ENCODE results near the gene TMCO1. TPM values are rescaled to one million over a fixed set of nuclear protein-coding genes. Genes with fewer than 3 reads are reported as not detected.
A peak's percentile ranks its signal among the peaks of the same experiment; 100 is the strongest.
"Not testable (repeated sequence)": the region's sequence is repeated elsewhere in the genome, so short reads cannot be mapped to it uniquely, and the experiment has no call there.

Gene TMCO1
- total RNA-seq, 2 donors from 2014 or later: 165 to 216 TPM

- ATAC-seq (peak; percentile 8), DNase-seq (no peak)
- intact Hi-C loops (cut with DNase I, micrococcal nuclease): loop anchor here in 1 of 2 donors (2.0 kb wide), 1 partner anchor 68 kb away; the partner anchor contains the start of gene MGST3
These were observed 70.0 kb downstream of the TMCO1 start for GRCh38 chr1:165698761-165699052.

DNA sequence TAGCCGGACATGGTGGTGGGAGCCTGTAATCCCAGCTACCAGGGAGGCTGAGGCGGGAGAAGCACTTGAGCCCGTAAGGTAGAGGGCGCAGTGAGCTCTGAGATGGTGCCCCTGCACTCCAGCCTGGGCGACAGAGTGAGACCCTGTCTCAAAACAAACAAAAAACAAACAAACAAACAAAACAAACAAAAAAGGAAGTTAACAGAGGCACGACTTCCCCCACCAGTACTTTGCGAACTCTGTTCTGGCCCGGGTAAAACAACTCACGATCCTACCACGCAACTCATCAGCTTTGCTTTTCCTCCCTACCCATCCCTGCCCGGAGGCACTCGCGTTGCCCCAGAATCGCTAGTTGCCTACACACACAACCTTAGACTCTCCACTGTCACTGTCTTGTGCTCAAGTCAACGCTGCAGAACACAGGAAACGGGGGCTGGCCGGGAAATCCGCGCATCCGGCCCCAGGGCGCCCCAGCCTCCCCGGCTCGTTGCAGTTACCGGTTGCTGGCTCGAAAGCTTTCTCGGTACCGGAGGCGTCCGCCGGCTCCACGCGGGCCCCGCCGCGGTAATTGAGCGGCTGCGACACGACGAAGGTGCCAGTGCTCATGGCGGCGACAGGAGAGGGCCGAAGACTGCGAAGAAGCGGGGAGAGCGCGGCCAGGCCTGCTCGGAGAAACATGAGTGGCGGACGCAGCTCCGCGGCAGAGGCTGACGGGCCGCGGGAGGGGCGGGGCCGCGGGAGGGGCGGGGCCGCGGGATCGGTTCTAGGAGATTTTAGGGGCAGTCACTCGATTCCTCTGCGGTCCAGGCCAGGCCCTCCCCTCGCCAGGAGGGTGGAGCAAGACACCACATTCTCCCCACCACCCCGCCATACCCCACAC, 70.5 kb downstream of the TMCO1 start, which contains the start of gene ALDH9A1:
Gene ALDH9A1, minus strand, starts transcription at position 682 of the 880 bp plus-strand sequence. Its CDS starts 4 bp downstream, at position 678.
- DNase-seq (peak; percentile 89 to 90), ATAC-seq (peak; percentile 95)
- intact Hi-C loops (cut with DNase I, micrococcal nuclease): loop anchor here in 1 of 2 donors (2.0 kb wide), 1 partner anchor 67 kb away; the partner anchor contains the start of gene MGST3

DNA sequence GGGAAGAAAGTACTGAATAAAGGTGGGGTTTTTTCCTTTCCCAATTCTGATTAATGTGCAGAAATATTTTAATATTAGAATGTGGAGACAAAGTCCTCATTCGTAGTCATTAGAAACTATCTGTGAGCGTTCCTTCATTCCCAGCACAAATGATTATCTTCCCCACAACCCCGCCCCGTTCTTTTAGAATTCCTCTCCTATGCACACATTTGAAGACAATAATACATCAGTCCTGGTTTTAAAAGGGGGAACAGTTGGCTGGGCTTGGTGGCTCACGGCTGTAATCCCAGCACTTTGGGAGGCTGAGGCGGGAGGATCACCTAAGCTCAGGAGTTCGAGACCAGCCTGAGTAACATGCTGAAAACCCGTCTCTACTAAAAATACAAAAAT, 71.2 kb downstream of the TMCO1 start:
- no peak for ATAC-seq
- no peak for DNase-seq
- intact Hi-C loops (cut with DNase I, micrococcal nuclease): no loop called here

GRCh38 chr1:165696625-165697100, 72.0 kb downstream of the TMCO1 start:
- intact Hi-C loops (cut with DNase I, micrococcal nuclease): no loop called here
- ATAC-seq (no peak), DNase-seq (no peak)

- DNase-seq (no peak), ATAC-seq (no peak)
- intact Hi-C loops (cut with DNase I, micrococcal nuclease): no loop called here
These were observed 73.6 kb downstream of the TMCO1 start for GRCh38 chr1:165695031-165695430.

DNA sequence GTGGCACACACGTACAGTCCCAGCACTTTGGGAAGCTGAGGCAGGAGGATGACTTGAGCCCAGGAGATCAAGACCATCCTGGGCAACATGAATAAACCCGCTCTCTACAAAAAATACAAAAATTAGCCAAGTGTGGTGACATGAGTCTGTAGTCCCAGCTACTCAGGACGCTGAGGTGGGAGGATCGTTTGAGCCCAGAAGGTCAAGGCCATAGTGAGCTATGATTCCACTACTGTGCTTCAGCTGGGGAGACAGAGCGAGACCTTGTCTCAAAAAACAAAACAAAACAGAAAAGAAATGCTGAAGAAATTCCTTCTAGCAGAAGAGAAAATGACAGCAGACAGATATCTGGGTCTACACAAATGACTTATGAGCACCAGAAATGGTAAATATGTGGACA, 80.6 kb downstream of the TMCO1 start:
- intact Hi-C loops (cut with DNase I, micrococcal nuclease): no loop called here
- ATAC-seq: no peak
- no peak for DNase-seq

DNA sequence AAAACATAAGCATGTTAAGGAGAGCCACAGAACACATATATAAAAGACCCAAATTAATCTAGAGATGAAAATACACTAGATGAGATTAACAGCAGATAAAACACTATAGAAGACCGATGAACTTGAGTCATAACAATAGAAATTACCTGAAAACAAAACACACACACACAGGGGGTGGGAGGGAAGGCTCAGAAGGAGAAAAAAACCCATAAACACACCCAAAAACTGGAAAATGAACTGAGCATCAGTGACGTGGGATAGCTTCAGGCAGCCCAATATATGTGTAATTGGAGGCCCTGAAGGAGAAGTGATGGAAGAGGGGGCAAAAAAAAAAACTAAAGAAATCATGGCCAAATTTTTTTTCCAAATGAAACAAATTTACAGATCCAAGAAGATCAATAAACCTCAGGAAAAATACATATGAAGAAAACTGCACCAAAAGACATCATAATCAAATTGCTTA, 81.7 kb downstream of the TMCO1 start:
- DNase-seq (no peak), ATAC-seq (no peak)
- intact Hi-C loops (cut with DNase I, micrococcal nuclease): no loop called here

GRCh38 chr1:165686121-165686970, 82.3 kb downstream of the TMCO1 start:
- ATAC-seq (no peak), DNase-seq (no peak)
- intact Hi-C loops (cut with DNase I, micrococcal nuclease): no loop called here

GRCh38 chr1:165683848-165684485, 84.7 kb downstream of the TMCO1 start:
- ATAC-seq (no peak), DNase-seq (no peak)
- intact Hi-C loops (cut with DNase I, micrococcal nuclease): no loop called here

DNA sequence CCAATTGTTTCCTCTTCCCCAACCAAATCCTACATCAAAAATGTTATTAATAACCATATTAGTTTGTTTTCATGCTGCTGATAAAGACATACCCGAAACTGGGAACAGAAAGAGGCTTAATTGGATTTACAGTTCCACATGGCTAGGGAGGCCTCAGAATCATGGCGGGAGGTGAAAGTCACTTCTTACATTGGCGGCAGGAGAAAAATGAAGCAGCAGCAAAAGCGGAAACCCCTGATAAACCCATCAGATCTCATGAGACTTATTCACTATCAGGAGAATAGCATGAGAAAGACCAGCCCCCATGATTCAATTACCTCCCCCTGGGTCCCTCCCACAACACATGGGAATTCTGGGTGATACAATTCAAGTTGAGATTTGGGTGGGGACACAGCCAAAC, 87.9 kb downstream of the TMCO1 start:
- intact Hi-C loops (cut with DNase I, micrococcal nuclease); ATAC-seq; DNase-seq: not testable (repeated sequence)

DNA sequence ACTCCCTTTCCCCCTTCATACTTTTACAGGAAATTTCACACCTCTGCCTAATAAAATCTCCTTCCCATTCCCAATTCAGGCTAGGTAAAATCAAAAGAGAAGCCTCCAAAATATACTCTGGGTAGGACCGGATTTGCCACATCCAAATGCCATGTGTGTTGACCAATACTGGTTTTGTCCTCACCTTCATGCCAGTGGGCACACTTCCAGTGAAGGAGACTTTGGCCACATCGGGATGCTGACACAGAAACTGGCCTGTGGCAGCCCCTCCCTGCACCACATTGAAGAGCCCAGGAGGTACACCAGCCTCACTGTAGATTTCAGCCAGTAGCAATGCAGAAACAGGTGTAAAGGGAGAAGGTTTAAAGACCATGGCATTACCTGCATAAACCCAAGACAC, 88.4 kb downstream of the TMCO1 start:
- ATAC-seq (no peak), DNase-seq (no peak)
- intact Hi-C loops (cut with DNase I, micrococcal nuclease): no loop called here

- intact Hi-C loops (cut with DNase I, micrococcal nuclease): no loop called here
- ATAC-seq (no peak), DNase-seq (no peak)
These were observed 89.2 kb downstream of the TMCO1 start for GRCh38 chr1:165679282-165680036.

GRCh38 chr1:165678509-165678908, 90.2 kb downstream of the TMCO1 start:
- ATAC-seq: no peak
- DNase-seq: no peak
- intact Hi-C loops (cut with DNase I, micrococcal nuclease): no loop called here

Other genes with a start within 250 kb of the TMCO1 start
- not detected for gene LRRC52, start 224.9 kb downstream of the TMCO1 start, total RNA-seq
- 100 to 1,000 TPM; 366 to 451 TPM for gene MGST3, start 137.6 kb downstream of the TMCO1 start, total RNA-seq
- 10 to 100 TPM; 63.8 to 65.6 TPM for gene ALDH9A1, start 70.3 kb downstream of the TMCO1 start, total RNA-seq
- gene UCK2, start 58.7 kb upstream of the TMCO1 start, total RNA-seq: 10 to 100 TPM; 55.0 to 57.8 TPM